GM19023 (cell line): Measurements from ENCODE around the gene FAM20C.
A peak's percentile ranks its signal among the peaks of the same experiment; 100 is the strongest.

ENCODE experiments used
- ATAC-seq: cut with Tn5 transposase; IDR thresholded peaks from one replicate; pipeline ENCODE4 v1.9.1; 2021; ENCODE audit warnings: mild to moderate bottlenecking, moderate library complexity; ENCODE audit not compliant: unreplicated experiment

Gene FAM20C

GRCh38 chr7:191981-192649 is at the start of gene FAM20C:
Gene FAM20C, plus strand, starts transcription at chr7:192571. Its CDS starts 629 bp downstream, at chr7:193200.
- ATAC-seq, result no peak

GRCh38 chr7:143145-143751 is 49.1 kb upstream of the FAM20C start:
- no peak for ATAC-seq

- ATAC-seq, result no peak
Measured at GRCh38 chr7:143811-144453, 48.4 kb upstream of the FAM20C start.

GRCh38 chr7:144454-144826 is 47.9 kb upstream of the FAM20C start:
- no peak for ATAC-seq

- ATAC-seq, result no peak
Measured at GRCh38 chr7:145863-146262, 46.5 kb upstream of the FAM20C start.

- no peak for ATAC-seq
Measured at GRCh38 chr7:148543-148931, 43.8 kb upstream of the FAM20C start.

GRCh38 chr7:148932-149790 is 43.2 kb upstream of the FAM20C start:
- ATAC-seq, result peak; percentile 97

- ATAC-seq, result peak; percentile 12
Measured at GRCh38 chr7:149791-150636, 42.4 kb upstream of the FAM20C start.

GRCh38 chr7:150811-151221 is 41.6 kb upstream of the FAM20C start:
- ATAC-seq, result no peak

- no peak for ATAC-seq
Measured at GRCh38 chr7:151346-152050, 40.9 kb upstream of the FAM20C start.

- no peak for ATAC-seq
Measured at GRCh38 chr7:152702-153391, 39.5 kb upstream of the FAM20C start.

GRCh38 chr7:153604-154003 is 38.8 kb upstream of the FAM20C start:
- ATAC-seq, result no peak

GRCh38 chr7:154096-154799 is 38.1 kb upstream of the FAM20C start:
- ATAC-seq, result no peak

- no peak for ATAC-seq
Measured at GRCh38 chr7:155469-155900, 36.9 kb upstream of the FAM20C start.

- ATAC-seq, result no peak
Measured at GRCh38 chr7:156111-157007, 36.0 kb upstream of the FAM20C start.

- ATAC-seq, result no peak
Measured at GRCh38 chr7:157008-157310, 35.4 kb upstream of the FAM20C start.

GRCh38 chr7:157771-158625 is 34.4 kb upstream of the FAM20C start:
- no peak for ATAC-seq
